ENCODE data around the gene HDGF. TPM values are rescaled to one million over a fixed set of nuclear protein-coding genes. Genes with fewer than 3 reads are reported as not detected.

Gene HDGF
- total and polyA plus RNA-seq, 12 donors: 69.8 to 202 (median 144) TPM

DNA sequence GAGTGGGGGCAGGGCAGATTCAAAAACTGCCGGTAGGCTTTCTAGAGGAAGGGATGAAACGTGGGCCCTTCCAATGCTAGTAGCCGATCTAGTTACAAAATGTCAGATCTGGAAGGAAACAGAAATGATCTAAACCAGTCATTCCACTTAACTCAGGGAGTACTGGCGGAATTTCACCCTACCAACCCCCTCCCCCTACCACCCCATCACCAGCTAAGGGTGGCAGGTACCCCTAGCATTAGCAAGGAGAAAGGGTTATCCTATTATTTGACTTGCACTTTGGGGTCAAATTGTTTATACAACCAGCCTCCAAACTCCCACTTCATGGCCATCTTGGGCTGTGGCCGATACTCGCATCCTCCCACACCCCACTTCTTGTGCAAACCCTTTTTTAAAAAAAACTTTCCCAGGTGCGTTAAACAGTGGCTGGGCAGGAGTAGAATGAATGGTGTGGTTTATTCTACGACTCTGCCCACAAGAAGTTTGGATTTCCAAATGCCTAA, 9.9 kb downstream of the HDGF start:
- peak overlapping the region in 8 of 10 donors; percentile 9 to 87 (median 74) for H3K4me3 ChIP-seq
- H3K27me3 ChIP-seq: no peaks in the 10 kb centered on the region
- H3K4me1 ChIP-seq: peaks cover 10 to 56% (median 35%) of the 10 kb centered on the region in 9 donors
- intact Hi-C loops (cut with DNase I): loop anchor here in 3 of 10 donors (1.0 to 10.0 kb wide), 3 partner anchors 15 to 237 kb away; partner anchors contain the start of genes PRCC (in 2 of the 3) and MEF2D (in 1 of the 3)
- peak overlapping the region; percentile 59 to 96 (median 88) for H3K27ac ChIP-seq
- no peak for DNase-seq
- TF ChIP-seq, protein P1, sequence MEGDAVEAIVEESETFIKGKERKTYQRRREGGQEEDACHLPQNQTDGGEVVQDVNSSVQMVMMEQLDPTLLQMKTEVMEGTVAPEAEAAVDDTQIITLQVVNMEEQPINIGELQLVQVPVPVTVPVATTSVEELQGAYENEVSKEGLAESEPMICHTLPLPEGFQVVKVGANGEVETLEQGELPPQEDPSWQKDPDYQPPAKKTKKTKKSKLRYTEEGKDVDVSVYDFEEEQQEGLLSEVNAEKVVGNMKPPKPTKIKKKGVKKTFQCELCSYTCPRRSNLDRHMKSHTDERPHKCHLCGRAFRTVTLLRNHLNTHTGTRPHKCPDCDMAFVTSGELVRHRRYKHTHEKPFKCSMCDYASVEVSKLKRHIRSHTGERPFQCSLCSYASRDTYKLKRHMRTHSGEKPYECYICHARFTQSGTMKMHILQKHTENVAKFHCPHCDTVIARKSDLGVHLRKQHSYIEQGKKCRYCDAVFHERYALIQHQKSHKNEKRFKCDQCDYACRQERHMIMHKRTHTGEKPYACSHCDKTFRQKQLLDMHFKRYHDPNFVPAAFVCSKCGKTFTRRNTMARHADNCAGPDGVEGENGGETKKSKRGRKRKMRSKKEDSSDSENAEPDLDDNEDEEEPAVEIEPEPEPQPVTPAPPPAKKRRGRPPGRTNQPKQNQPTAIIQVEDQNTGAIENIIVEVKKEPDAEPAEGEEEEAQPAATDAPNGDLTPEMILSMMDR (IDR thresholded peaks at IDR 0.05): no peak
- H3K36me3 ChIP-seq: peaks cover 0 to 59% (median 34%) of the 10 kb centered on the region in 9 donors
- H3K9me3 ChIP-seq: no peaks in the 10 kb centered on the region
- peak in 2 of 8 donors; percentile 0 to 2 for ATAC-seq
- 57 to 58% methylated on average over 8 of the region's 8 CpGs for WGBS, 2 donors

DNA sequence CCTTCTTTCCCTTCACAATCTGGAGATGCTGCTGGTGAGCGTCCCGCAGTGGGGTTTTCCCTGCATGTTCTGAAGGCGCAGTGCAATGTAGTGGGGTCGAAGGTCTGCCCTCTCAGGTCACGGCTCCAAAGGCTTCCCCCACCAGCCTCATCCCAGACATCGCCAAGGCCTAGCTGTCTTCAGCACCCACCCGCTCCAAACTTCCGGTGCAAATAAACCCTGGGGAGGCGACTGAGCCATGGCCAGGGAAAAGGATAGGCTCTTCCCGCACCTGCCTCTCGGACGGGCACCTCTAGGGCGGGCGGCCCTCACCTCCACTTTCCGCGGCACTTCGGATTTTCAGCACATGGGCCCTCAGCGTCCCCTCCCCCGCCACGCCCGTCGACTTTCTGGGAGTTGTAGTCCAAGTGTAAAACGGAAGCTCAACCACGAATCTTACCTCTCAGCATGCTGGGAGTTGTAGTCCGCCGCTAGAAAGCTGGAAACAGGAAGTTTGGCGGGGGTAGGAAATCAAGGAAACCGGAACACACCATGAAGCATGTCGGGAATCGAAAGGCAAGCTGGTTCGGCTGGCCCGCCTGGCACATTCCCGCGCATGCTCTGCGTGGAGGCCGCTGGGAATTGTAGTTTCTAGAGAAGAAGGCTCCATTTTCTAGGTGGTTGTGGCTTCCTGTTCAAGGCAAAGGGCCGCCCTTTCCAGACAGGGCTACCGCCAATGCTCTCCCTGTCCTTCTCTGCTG, 10.6 kb downstream of the HDGF start, which contains the start of gene MRPL24:
Gene MRPL24 (minus strand): TSS at position 348 of the 740 bp plus-strand sequence. CDS start 2,384 bp downstream, outside the sequence.
- peaks cover 0 to 65% (median 40%) of the 10 kb centered on the region in 9 donors for H3K36me3 ChIP-seq
- H3K27me3 ChIP-seq: no peaks in the 10 kb centered on the region
- 0% methylated on average over 38 of the region's 38 CpGs for WGBS, 2 donors
- H3K27ac ChIP-seq: peak within 1 kb of the TSS; percentile 59 to 96 (median 88)
- no peaks in the 10 kb centered on the region for H3K9me3 ChIP-seq
- TF ChIP-seq, protein P1 (IDR thresholded peaks at IDR 0.05): no peak
- H3K4me3 ChIP-seq: peak within 1 kb of the TSS; percentile 33 to 87 (median 74)
- DNase-seq (peak; percentile 96 to 99), ATAC-seq (peak; percentile 89 to 97 (median 94))
- intact Hi-C loops (cut with DNase I): loop anchor here in 3 of 10 donors (1.0 to 10.0 kb wide), 3 partner anchors 15 to 236 kb away; partner anchors contain the start of genes PRCC (in 2 of the 3) and MEF2D (in 1 of the 3)
- H3K4me1 ChIP-seq: peaks cover 4 to 50% (median 28%) of the 10 kb centered on the region in 9 donors

DNA sequence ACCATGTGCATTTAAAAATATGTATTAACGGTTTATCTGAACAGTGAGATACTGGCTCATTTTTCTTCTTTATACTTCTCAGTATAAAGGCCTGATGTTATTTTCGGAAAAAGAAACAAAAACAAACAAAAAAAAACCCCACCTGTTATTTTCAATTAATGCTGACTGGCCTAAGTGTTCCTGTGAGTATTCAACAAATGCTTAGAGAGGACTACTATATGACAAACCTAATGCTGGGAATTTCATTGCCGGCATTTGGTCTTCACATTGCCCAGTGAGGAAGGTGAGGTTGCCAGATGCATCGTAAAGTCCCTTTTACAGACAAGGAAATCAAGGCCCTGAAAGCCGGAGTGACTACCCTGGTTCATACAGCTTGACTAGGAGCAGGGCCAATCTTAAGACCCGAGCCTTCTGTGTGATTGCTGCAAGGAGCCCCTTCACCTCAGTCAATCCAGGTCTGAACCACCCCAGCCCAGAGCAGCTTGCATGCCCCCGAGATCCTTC, 11.2 kb downstream of the HDGF start:
- H3K27me3 ChIP-seq: no peaks in the 10 kb centered on the region
- no peaks in the 10 kb centered on the region for H3K9me3 ChIP-seq
- H3K4me1 ChIP-seq: peaks cover 2 to 44% (median 22%) of the 10 kb centered on the region in 9 donors
- peak overlapping the region; percentile 33 to 87 (median 74) for H3K4me3 ChIP-seq
- 25 to 28% methylated on average over 7 of the region's 7 CpGs for WGBS, 2 donors
- peak in 4 of 8 donors; percentile 5 to 10 (median 8) for ATAC-seq
- peak overlapping the region in 9 of 10 donors; percentile 13 to 96 (median 89) for H3K27ac ChIP-seq
- intact Hi-C loops (cut with DNase I): loop anchor here in 1 of 10 donors (10.0 kb wide), 1 partner anchor 235 kb away; the partner anchor contains the start of gene MEF2D
- no peak for DNase-seq
- TF ChIP-seq, protein P1 (IDR thresholded peaks at IDR 0.05): no peak
- H3K36me3 ChIP-seq: peaks cover 0 to 70% (median 41%) of the 10 kb centered on the region in 9 donors

DNA sequence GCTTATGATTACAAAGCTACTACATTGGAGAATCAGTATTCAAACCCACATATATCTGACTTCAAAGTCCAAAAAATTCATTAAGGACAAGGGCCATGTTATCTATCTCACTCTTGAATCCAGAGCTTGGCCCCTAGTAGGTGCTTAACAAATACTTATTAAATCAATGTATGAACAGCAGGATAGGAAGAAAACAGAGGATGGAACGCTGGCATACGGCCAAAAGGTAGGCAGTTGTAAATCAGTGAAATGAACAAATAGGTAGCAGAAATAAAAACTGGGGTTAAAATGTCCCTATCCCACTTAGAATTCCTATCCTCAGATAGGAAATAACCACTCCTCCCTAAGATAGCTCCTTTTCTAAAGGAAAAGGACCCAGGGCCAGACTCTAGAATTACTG, 12.6 kb downstream of the HDGF start:
- intact Hi-C loops (cut with DNase I): loop anchor here in 2 of 10 donors (2.0 to 5.0 kb wide), 2 partner anchors 32 to 33 kb away; no protein-coding TSS in a partner anchor
- WGBS, 2 donors: 82% methylated on average over 2 of the region's 2 CpGs
- Histone ChIP-seq H3K4me3 (no peak overlapping the region), H3K27me3 (no peaks in the 10 kb centered on the region), H3K36me3 (peaks cover 0 to 70% (median 36%) of the 10 kb centered on the region in 9 donors), H3K9me3 (no peaks in the 10 kb centered on the region), H3K4me1 (peaks cover 2 to 31% (median 17%) of the 10 kb centered on the region in 9 donors), H3K27ac (no peak overlapping the region)
- DNase-seq: no peak
- TF ChIP-seq, protein P1 (IDR thresholded peaks at IDR 0.05): no peak
- no peak for ATAC-seq
